Measurements from ENCODE around the gene CDC20.
"Not testable (repeated sequence)": the region's sequence is repeated elsewhere in the genome, so short reads cannot be mapped to it uniquely, and the experiment has no call there.

Gene CDC20

DNA sequence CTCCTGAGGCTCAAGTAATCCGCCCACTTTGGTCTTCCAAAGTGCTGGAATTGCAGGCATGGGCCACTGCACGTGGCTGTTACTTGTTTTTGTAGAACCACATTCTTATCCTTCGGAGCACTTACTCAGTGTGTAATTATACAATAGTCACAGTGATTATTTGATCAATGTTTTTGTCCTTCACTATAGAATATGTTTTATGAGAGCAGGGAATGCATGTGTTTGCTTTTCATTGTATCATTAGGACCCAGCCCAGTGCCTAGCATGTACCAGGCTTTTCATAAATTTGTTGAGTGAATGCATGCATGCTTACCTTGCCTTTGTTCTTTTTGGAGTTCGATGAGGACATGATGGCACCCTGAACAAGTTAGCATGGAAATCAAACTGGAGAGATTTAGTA is 36.7 kb downstream of the CDC20 start:
- no peaks in the 10 kb centered on the region for H3K36me3 ChIP-seq (ENCODE audit: insufficient read depth, low read length)

DNA sequence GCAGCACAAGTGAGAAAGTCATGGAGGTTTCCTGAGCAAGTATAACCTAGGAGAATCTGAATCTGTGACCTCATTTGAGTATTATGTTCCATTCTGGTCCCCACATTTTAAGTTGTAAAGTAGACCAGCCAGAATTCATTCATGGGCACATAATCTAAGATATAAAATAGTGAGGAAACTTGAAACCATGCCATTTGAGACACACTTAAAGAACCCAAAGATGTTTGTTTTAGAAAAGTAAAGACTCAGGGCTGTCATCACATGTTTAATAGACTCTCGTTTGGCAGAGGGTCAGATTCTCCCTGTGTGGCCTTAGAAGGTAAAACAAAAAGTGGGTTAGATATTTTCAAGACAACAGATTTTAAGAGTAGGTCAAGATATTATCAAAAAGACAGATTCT is 37.3 kb downstream of the CDC20 start:
- H3K9me3 ChIP-seq (ENCODE audit: control insufficient read depth, insufficient read depth, low read length): no peaks in the 10 kb centered on the region
- H3K36me3 ChIP-seq (ENCODE audit: insufficient read depth, low read length): no peaks in the 10 kb centered on the region
- H3K9ac ChIP-seq (ENCODE audit: low read depth, low read length): no peak overlapping the region
- no peaks in the 10 kb centered on the region for H3K4me1 ChIP-seq (ENCODE audit: insufficient read depth, low read length)

More for the DNA sequence above, 36.7 kb downstream of the CDC20 start:
- Histone ChIP-seq H3K4me1 (ENCODE audit: insufficient read depth, low read length) (no peaks in the 10 kb centered on the region), H3K9ac (ENCODE audit: low read depth, low read length) (no peak overlapping the region), H3K9me3 (ENCODE audit: control insufficient read depth, insufficient read depth, low read length) (no peaks in the 10 kb centered on the region)

DNA sequence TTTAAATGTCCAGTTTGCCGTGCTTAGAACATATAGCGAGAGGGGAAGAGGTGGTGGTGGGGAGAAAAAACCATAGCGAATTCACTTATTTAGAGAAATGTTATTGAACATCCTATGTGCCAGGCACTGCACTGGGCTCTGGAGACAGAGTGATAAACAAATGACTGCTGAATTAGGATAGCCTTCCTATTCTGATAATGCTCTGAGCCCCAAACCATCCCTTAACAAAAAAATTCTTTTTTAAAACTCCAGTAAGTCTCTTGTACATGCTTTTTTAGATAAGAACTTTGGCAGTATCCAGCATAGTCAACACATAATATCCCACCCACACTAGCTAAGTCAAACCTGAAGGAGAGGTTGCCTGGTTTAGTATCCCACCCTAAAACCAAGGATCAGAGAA is 39.4 kb downstream of the CDC20 start:
- Histone ChIP-seq H3K9me3 (ENCODE audit: control insufficient read depth, insufficient read depth, low read length) (no peaks in the 10 kb centered on the region), H3K9ac (ENCODE audit: low read depth, low read length) (no peak overlapping the region), H3K36me3 (ENCODE audit: insufficient read depth, low read length) (no peaks in the 10 kb centered on the region), H3K4me1 (ENCODE audit: insufficient read depth, low read length) (no peaks in the 10 kb centered on the region)

DNA sequence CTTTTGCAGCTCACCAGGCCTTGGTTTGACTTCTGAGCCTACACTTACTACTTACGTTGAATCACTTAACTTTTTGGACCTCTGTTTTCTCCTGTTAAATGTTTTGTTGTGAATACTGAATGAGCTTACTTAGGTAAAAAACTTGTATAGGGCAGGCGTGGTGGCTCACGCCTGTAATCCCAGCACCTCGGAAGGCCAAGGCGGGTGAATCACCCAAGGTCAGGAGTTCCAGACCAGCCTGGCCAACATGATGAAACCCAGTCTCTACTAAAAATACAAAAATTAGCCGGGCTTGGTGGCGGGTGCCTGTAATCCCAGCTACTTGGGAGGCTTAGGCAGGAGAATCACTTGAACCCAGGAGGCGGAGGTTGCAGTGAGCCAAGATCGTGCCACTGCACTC is 41.7 kb downstream of the CDC20 start:
- not testable (repeated sequence) for H3K9me3 ChIP-seq (ENCODE audit: control insufficient read depth, insufficient read depth, low read length); H3K4me1 ChIP-seq (ENCODE audit: insufficient read depth, low read length); H3K9ac ChIP-seq (ENCODE audit: low read depth, low read length); H3K36me3 ChIP-seq (ENCODE audit: insufficient read depth, low read length)

DNA sequence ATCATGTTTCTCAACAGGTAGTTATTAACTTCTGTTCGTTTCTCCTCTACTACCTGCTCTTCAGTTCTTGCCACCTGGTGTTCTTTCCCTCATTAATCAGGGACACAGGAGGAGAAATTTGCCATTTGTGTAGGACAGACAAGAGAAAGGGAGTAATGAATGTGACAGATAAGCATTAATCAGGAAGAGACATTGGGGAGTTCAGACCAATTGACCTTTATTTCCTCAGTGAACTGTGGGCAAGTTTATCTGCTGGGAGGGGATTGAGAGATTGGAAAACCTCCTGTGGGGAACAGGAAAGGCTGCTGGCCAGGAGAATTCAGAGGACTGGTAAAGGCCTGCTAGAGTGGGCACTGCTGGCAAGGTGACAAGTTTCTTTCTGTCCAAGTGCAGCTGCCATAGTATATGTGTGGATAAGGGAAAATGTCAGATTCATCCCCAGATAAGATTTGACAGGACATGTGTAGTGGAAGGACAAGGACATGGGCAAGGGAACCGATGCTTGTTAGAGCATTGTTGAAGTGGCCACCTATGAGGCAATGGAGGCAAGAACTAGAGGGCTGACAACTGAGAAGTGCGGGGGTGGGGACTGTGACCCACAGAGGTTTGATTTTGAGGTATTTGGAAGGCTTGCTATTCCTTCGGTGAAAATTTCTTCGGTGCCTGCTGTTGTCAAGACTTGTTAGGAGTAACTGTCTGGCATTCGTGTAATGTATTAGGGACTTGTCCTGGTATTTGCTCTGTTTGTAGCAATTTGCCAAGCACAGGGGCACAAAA is 43.5 kb downstream of the CDC20 start:
- no peaks in the 10 kb centered on the region for H3K4me1 ChIP-seq (ENCODE audit: insufficient read depth, low read length)
- H3K36me3 ChIP-seq (ENCODE audit: insufficient read depth, low read length): peaks cover 6% of the 10 kb centered on the region
- no peak overlapping the region for H3K9ac ChIP-seq (ENCODE audit: low read depth, low read length)
- no peaks in the 10 kb centered on the region for H3K9me3 ChIP-seq (ENCODE audit: control insufficient read depth, insufficient read depth, low read length)

DNA sequence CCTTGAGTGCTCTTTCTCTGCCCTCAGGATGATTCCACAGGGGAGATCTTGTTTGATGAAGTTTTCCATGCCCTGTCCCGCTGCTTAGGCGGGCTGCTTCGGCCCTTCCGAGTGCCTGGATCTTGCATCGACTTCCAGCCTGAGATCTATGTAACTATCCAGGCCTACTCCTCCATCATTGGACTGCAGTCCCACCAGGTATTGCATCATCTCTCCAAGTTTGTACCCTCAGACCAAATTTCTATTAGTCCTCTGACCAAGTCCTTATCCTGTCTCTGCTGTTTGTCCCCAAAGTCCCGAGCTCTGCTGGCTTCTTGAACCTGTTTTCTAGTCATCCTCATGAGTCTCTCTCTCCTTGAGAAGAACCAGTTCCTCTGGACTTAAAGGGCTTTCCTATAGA is 45.6 kb downstream of the CDC20 start:
- Histone ChIP-seq H3K4me1 (ENCODE audit: insufficient read depth, low read length) (no peaks in the 10 kb centered on the region), H3K36me3 (ENCODE audit: insufficient read depth, low read length) (peaks cover 6% of the 10 kb centered on the region), H3K9ac (ENCODE audit: low read depth, low read length) (no peak overlapping the region), H3K9me3 (ENCODE audit: control insufficient read depth, insufficient read depth, low read length) (no peaks in the 10 kb centered on the region)

DNA sequence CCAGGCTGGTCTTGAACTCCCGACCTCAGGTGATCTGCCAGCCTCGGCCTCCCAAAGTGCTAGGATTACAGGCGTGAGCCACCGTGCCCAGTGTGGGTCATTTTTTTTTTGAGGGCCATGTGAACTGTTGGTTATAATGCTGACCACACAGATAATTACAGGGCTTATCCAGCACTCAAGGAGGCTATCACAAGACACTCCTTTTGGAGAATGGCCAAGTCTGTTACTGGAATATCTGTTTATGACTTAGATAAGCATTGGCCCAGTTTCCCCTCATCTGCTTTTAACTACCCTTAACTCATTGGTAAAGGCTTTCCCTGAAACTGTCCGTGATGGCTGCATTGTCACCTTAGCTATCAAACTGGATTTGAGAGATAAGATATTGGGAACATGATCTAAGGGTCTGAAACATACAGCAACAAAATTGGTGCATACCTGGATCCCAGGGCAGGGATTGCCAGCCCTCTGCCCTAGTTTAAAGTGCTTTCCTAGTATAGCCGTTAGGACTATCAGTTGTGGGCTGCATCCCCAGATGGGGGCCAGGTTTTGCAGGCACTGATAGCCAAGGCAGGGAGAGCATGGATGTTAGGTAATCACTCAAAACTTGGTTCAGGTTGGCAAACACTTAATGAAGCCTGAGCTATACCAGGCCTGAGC is 46.6 kb downstream of the CDC20 start:
- peaks cover 6% of the 10 kb centered on the region for H3K36me3 ChIP-seq (ENCODE audit: insufficient read depth, low read length)
- H3K4me1 ChIP-seq (ENCODE audit: insufficient read depth, low read length): no peaks in the 10 kb centered on the region

DNA sequence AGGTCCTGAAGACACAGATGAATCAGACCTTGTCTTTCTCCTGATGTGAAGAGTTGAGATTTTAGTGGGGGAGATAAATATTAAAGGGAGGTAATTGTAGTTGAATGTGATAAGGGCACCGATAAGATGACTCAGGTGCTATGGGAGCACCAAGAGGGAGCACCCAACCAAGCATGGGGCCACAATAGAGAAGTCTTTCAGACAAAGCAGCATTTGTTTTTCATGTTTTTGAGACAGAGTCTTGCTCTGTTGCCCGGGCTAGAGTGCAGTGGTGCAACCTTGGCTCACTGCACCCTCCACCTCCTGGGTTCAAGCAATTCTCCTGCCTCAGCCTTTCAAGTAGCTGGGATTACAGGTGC is 47.1 kb downstream of the CDC20 start:
- Histone ChIP-seq H3K9ac (ENCODE audit: low read depth, low read length) (no peak overlapping the region), H3K9me3 (ENCODE audit: control insufficient read depth, insufficient read depth, low read length) (no peaks in the 10 kb centered on the region), H3K36me3 (ENCODE audit: insufficient read depth, low read length) (peaks cover 6% of the 10 kb centered on the region), H3K4me1 (ENCODE audit: insufficient read depth, low read length) (no peaks in the 10 kb centered on the region)

More for the DNA sequence above, 46.6 kb downstream of the CDC20 start:
- no peaks in the 10 kb centered on the region for H3K9me3 ChIP-seq (ENCODE audit: control insufficient read depth, insufficient read depth, low read length)
- no peak overlapping the region for H3K9ac ChIP-seq (ENCODE audit: low read depth, low read length)

DNA sequence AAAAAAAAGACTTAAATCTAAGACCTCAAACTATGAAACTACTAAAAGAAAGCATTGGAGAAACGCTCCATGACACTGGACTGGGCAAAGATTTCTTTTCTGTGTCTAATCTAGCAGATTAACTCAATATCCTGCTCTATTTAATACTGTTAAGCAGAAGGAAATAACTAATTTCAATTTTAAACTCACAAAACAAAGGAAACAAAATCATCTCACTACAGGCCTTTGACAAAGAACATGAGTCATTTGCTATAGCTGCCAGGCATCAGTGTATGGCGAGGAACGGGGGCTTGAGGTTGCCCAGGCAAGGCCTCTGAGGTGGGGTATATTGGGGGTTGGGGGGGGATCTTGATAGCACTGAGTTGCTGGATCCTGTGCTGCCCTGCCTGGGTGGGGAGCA is 51.8 kb downstream of the CDC20 start:
- Histone ChIP-seq H3K36me3 (ENCODE audit: insufficient read depth, low read length) (no peaks in the 10 kb centered on the region), H3K9ac (ENCODE audit: low read depth, low read length) (no peak overlapping the region), H3K9me3 (ENCODE audit: control insufficient read depth, insufficient read depth, low read length) (no peaks in the 10 kb centered on the region), H3K4me1 (ENCODE audit: insufficient read depth, low read length) (no peaks in the 10 kb centered on the region)

All from ES-I3 (cell line).